ENCODE measurements around the gene RANBP10. TPM values are rescaled to one million over a fixed set of nuclear protein-coding genes. Genes with fewer than 3 reads are reported as not detected.

The RANBP10 gene
- total and polyA plus RNA-seq, 2 experiments from 2014 or later, result 9.0 to 13.6 TPM

DNA sequence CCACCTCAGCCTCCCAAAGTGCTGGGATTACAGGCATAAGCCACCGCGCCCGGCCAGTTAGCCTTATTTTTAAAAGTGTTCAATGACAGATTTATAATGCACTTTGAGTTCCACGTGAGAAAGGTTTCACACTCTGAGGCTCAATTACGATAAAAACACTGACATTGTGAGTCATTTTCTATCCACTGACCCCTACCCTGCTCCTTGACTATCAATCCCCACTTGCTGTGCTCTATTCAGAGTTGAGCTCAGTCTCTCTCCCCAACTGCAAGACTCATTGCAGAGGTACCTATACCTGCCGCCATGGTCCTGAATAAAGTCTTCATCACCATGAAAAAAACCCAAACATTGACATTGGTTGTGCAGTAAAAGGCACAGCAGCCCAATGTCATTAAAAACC lies 95.8 kb downstream of the RANBP10 start:
- no peak for ATAC-seq
- Histone ChIP-seq H3K79me2 (replicated peaks; ENCODE audit: insufficient read depth) (peaks cover 90% of the 10 kb centered on the region), H3K27ac (ENCODE audit: low read depth) (0 out of 2 replicates have a peak overlapping the region, but pooled peaks have one; percentile 32), H2AFZ (no peak overlapping the region), H4K20me1 (replicated peaks; ENCODE audit: insufficient read depth) (peaks cover 26% of the 10 kb centered on the region; the same call in 1 of the 2 replicates), H3K9me2 (ENCODE audit: insufficient read depth) (no peaks in the 10 kb centered on the region), H3K4me2 (no peak overlapping the region), H3K4me1 (ENCODE audit: insufficient read depth) (peaks cover 32% of the 10 kb centered on the region), H3K4me3 (no peak overlapping the region), H3K27me3 (ENCODE audit: insufficient read depth) (no peaks in the 10 kb centered on the region), H3F3A (replicated peaks; ENCODE audit: low read depth) (peaks cover 8% of the 10 kb centered on the region; the same call in 1 of the 2 replicates), H3K36me3 (ENCODE audit: insufficient read depth) (no peaks in the 10 kb centered on the region)
- no peak overlapping the region for H3K4me3 Mint-ChIP-seq
- H3K27ac Mint-ChIP-seq, result peak overlapping the region; percentile 18; the same call in 1 of the 2 replicates
- no peaks in the 10 kb centered on the region for H3K9me3 Mint-ChIP-seq
- DNase-seq (ENCODE audit: low spot score), result no peak
- TF ChIP-seq POLR2AphosphoS5 (IDR thresholded peaks at IDR 0.05; ENCODE audit: low read depth) (no peak), STAT1 (IDR thresholded peaks at IDR 0.05; ENCODE audit: unreplicated experiment) (no peak), CREB1 (CRISPR knock-in tag; IDR thresholded peaks at IDR 0.05; ENCODE audit: low read depth) (no peak), ZNF462 (CRISPR knock-in tag; IDR thresholded peaks at IDR 0.05) (no peak), ZNF331 (CRISPR knock-in tag; IDR thresholded peaks at IDR 0.05; ENCODE audit: low read depth) (no peak), ZNF114 (CRISPR knock-in tag; IDR thresholded peaks at IDR 0.05) (no peak), EZH2phosphoT487 (IDR thresholded peaks at IDR 0.05; ENCODE audit: unreplicated experiment) (no peak)
- TF ChIP-seq, protein P1, sequence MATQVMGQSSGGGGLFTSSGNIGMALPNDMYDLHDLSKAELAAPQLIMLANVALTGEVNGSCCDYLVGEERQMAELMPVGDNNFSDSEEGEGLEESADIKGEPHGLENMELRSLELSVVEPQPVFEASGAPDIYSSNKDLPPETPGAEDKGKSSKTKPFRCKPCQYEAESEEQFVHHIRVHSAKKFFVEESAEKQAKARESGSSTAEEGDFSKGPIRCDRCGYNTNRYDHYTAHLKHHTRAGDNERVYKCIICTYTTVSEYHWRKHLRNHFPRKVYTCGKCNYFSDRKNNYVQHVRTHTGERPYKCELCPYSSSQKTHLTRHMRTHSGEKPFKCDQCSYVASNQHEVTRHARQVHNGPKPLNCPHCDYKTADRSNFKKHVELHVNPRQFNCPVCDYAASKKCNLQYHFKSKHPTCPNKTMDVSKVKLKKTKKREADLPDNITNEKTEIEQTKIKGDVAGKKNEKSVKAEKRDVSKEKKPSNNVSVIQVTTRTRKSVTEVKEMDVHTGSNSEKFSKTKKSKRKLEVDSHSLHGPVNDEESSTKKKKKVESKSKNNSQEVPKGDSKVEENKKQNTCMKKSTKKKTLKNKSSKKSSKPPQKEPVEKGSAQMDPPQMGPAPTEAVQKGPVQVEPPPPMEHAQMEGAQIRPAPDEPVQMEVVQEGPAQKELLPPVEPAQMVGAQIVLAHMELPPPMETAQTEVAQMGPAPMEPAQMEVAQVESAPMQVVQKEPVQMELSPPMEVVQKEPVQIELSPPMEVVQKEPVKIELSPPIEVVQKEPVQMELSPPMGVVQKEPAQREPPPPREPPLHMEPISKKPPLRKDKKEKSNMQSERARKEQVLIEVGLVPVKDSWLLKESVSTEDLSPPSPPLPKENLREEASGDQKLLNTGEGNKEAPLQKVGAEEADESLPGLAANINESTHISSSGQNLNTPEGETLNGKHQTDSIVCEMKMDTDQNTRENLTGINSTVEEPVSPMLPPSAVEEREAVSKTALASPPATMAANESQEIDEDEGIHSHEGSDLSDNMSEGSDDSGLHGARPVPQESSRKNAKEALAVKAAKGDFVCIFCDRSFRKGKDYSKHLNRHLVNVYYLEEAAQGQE (IDR thresholded peaks at IDR 0.05; ENCODE audit: unreplicated experiment), result no peak
- TF ChIP-seq, protein P2, sequence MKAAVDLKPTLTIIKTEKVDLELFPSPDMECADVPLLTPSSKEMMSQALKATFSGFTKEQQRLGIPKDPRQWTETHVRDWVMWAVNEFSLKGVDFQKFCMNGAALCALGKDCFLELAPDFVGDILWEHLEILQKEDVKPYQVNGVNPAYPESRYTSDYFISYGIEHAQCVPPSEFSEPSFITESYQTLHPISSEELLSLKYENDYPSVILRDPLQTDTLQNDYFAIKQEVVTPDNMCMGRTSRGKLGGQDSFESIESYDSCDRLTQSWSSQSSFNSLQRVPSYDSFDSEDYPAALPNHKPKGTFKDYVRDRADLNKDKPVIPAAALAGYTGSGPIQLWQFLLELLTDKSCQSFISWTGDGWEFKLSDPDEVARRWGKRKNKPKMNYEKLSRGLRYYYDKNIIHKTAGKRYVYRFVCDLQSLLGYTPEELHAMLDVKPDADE (IDR thresholded peaks at IDR 0.05), result no peak
- H3K27me3 Mint-ChIP-seq (ENCODE audit: insufficient read depth, low read depth, poor library complexity), result peaks cover 6% of the 10 kb centered on the region
- H3K4me1 Mint-ChIP-seq, result peaks cover 27% of the 10 kb centered on the region
- H3K36me3 Mint-ChIP-seq (ENCODE audit: low read depth), result peaks cover 7% of the 10 kb centered on the region; the same call in 1 of the 3 replicates
